Uterus (tissue), 2 donors: ENCODE measurements around the gene ASTN1.

Experiments used
- CTCF ChIP-seq, 4 experiments: fragments of 200-600 bp in 2 of 4; fragments of 450-650 bp in 2 of 4; sonication (generic) in 2 of 4; IDR thresholded peaks; one replicate each; pipeline ENCODE4 v1.5.1; 2016 to 2019; ENCODE audit warnings: antibody characterized with exemption in 4 of 4, mild to moderate bottlenecking in 2 of 4, moderate library complexity in 1 of 4
- POLR2A ChIP-seq, 2 donors: fragments of 450-650 bp; IDR thresholded peaks; one replicate each; pipeline ENCODE4 v1.6.1; 2016; ENCODE audit warnings: antibody characterized with exemption in 2 of 2, mild to moderate bottlenecking in 1 of 2, moderate library complexity in 1 of 2

DNA sequence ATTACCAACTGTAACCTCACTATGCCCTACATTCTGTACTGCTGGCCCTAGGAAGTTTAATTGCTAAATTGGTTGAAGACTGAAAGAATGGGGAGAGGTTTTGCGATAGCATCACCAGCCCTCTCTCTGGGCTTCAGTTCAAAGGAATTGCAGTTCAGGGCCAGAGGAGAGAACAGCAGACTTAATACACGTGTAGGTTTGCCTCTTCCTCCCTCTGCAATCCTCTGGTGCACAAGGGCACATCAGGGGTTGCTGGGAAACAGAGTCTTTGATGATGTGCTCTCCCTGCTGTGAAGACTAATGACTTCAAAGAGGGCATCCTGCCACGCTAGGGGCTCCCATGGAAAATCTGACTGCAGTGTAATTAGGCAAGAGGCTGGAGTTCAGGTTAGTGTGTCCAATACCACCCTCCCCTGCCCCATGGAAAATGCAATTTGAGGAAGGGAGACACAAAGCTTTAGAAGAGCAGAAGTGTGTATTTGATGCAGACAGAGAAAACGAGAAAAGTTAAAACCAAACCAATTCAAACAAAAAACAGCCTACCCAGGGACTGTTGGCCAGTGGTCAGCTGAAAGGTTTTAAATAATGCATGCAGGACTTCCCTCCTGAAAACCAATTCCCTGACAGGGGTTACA lies 167.9 kb downstream of the ASTN1 start:
- TF ChIP-seq CTCF (IDR thresholded peaks at IDR 0.05) (no peak), POLR2A (IDR thresholded peaks at IDR 0.05) (no peak)
